ENCODE measurements around the gene APBB1IP.
"Not testable (repeated sequence)": the region's sequence is repeated elsewhere in the genome, so short reads cannot be mapped to it uniquely, and the experiment has no call there.

APBB1IP gene

GRCh38 chr10:26441491-26442214 lies 3.5 kb downstream of the APBB1IP start:
- DNase-seq = no peak

GRCh38 chr10:26445411-26446031 lies 7.4 kb downstream of the APBB1IP start:
- DNase-seq = no peak

- no peak for DNase-seq
These were observed 8.1 kb downstream of the APBB1IP start for GRCh38 chr10:26446258-26446657.

GRCh38 chr10:26448292-26448691 lies 10.2 kb downstream of the APBB1IP start:
- DNase-seq = no peak

- no peak for DNase-seq
These were observed 10.7 kb downstream of the APBB1IP start for GRCh38 chr10:26448706-26449435.

GRCh38 chr10:26449726-26450125 lies 11.6 kb downstream of the APBB1IP start:
- DNase-seq = no peak

- no peak for DNase-seq
These were observed 13.8 kb downstream of the APBB1IP start for GRCh38 chr10:26451903-26452302.

GRCh38 chr10:26453850-26454249 lies 15.7 kb downstream of the APBB1IP start:
- no peak for DNase-seq

GRCh38 chr10:26454891-26455290 lies 16.8 kb downstream of the APBB1IP start:
- DNase-seq = no peak

GRCh38 chr10:26455567-26456315 lies 17.6 kb downstream of the APBB1IP start:
- DNase-seq = no peak

GRCh38 chr10:26457088-26457487 lies 18.9 kb downstream of the APBB1IP start:
- no peak for DNase-seq

- no peak for DNase-seq
These were observed 22.6 kb downstream of the APBB1IP start for GRCh38 chr10:26460736-26461135.

GRCh38 chr10:26463986-26464385 lies 25.8 kb downstream of the APBB1IP start:
- DNase-seq = no peak

GRCh38 chr10:26464632-26465280 lies 26.6 kb downstream of the APBB1IP start:
- DNase-seq = no peak

- not testable (repeated sequence) for DNase-seq
These were observed 28.4 kb downstream of the APBB1IP start for GRCh38 chr10:26466531-26466930.

GRCh38 chr10:26467639-26468038 lies 29.5 kb downstream of the APBB1IP start:
- no peak for DNase-seq

GRCh38 chr10:26468291-26468690 lies 30.1 kb downstream of the APBB1IP start:
- no peak for DNase-seq

GRCh38 chr10:26468700-26469099 lies 30.6 kb downstream of the APBB1IP start:
- no peak for DNase-seq

- no peak for DNase-seq
These were observed 34.3 kb downstream of the APBB1IP start for GRCh38 chr10:26472492-26472778.

GRCh38 chr10:26474026-26474425 lies 35.9 kb downstream of the APBB1IP start:
- no peak for DNase-seq

- DNase-seq = not testable (repeated sequence)
These were observed 36.7 kb downstream of the APBB1IP start for GRCh38 chr10:26474845-26475244.

- DNase-seq = no peak
These were observed 37.2 kb downstream of the APBB1IP start for GRCh38 chr10:26475386-26475785.

- no peak for DNase-seq
These were observed 39.4 kb downstream of the APBB1IP start for GRCh38 chr10:26477501-26477900.

All from NCI-H748 treated with DMSO at 0.1 percent for 48 hours (cell line).